Esophagus squamous epithelium (tissue), 5 donors: ENCODE results near the gene TFB1M. TPM values are rescaled to one million over a fixed set of nuclear protein-coding genes. Genes with fewer than 3 reads are reported as not detected.

Source experiments
- DNase-seq: peaks from one replicate; lab custom pipeline; 2025; lab: John Stamatoyannopoulos, UW
- H3K27ac ChIP-seq, 4 donors: fragments of 200-600 bp; sonication (generic); one replicate each; pipeline ENCODE4 v1.5.1; 2016 to 2019; ENCODE audit warnings: mild to moderate bottlenecking in 1 of 4
- H3K27me3 ChIP-seq, 4 donors: fragments of 200-600 bp; sonication (generic); 1 replicate in 3 of 4; 2 replicates in 1 of 4; pipeline versions ENCODE4 v1.5.1 to v1.6.0; 2017 to 2021; ENCODE audit warnings: antibody characterized with exemption in 1 of 4
- H3K36me3 ChIP-seq, 3 donors: fragments of 200-600 bp; sonication (generic); one replicate each; pipeline ENCODE4 v1.5.1; 2016 to 2019
- H3K4me1 ChIP-seq, 3 donors: fragments of 200-600 bp; sonication (generic); one replicate each; pipeline ENCODE4 v1.5.1; 2017 to 2019
- H3K4me3 ChIP-seq, 4 donors: fragments of 200-600 bp; sonication (generic); 1 replicate in 3 of 4; 2 replicates in 1 of 4; pipeline ENCODE4 v1.5.1; 2016 to 2019; ENCODE audit warnings: mild to moderate bottlenecking in 2 of 4, moderate library complexity in 1 of 4
- H3K9me3 ChIP-seq, 3 donors: fragments of 200-600 bp; sonication (generic); one replicate each; pipeline ENCODE4 v1.5.1; 2016 to 2019
- CTCF ChIP-seq, 6 experiments: fragments of 450-650 bp in 4 of 6; fragments of 200-600 bp in 2 of 6; sonication (generic) in 2 of 6; IDR thresholded peaks; one replicate each; pipeline ENCODE4 v1.5.1; 2016 to 2019; ENCODE audit warnings: antibody characterized with exemption in 6 of 6, mild to moderate bottlenecking in 4 of 6, moderate library complexity in 4 of 6
- POLR2A ChIP-seq, 4 donors: fragments of 450-650 bp; IDR thresholded peaks; one replicate each; pipeline ENCODE4 v1.6.1; 2017; ENCODE audit warnings: antibody characterized with exemption in 4 of 4, mild to moderate bottlenecking in 4 of 4, moderate library complexity in 3 of 4
- WGBS, 2 donors: methylation state at CpG; one replicate each; pipeline ENCODE4 v1.1.5; 2018; 5-methylcytosine and 5-hydroxymethylcytosine counted together
- intact Hi-C: fragments of 100-400 bp; cut with DNase I; formaldehyde crosslinking; loops from one replicate; pipeline ENCODE4 v1.15.0; 2022
- total RNA-seq, 4 donors: library from RNA; depleted of rRNA; stranded (reverse); fragments of >200 nt; gene quantifications; one replicate each; pipeline ENCODE4 v1.1.0, GENCODE V29; 2016
- donor health status: DM: yes; HTN: yes; CAD: no.

Gene TFB1M
- total RNA-seq, 4 donors from 2014 or later: 11.2 to 15.6 (median 11.4) TPM

GRCh38 chr6:155254139-155254538, 60.1 kb downstream of the TFB1M start:
- Histone ChIP-seq H3K4me3 (no peak overlapping the region), H3K9me3 (no peaks in the 10 kb centered on the region), H3K36me3 (peaks cover 3 to 99% (median 8%) of the 10 kb centered on the region in 3 donors), H3K27me3 (no peaks in the 10 kb centered on the region), H3K27ac (no peak overlapping the region), H3K4me1 (no peaks in the 10 kb centered on the region)
- 86 to 94% methylated on average over 10 of the region's 10 CpGs for WGBS, 2 donors
- intact Hi-C loops: no loop called here
- no peak for DNase-seq
- TF ChIP-seq POLR2A (IDR thresholded peaks at IDR 0.05): no peak
- no peak for TF ChIP-seq CTCF (IDR thresholded peaks at IDR 0.05)

DNA sequence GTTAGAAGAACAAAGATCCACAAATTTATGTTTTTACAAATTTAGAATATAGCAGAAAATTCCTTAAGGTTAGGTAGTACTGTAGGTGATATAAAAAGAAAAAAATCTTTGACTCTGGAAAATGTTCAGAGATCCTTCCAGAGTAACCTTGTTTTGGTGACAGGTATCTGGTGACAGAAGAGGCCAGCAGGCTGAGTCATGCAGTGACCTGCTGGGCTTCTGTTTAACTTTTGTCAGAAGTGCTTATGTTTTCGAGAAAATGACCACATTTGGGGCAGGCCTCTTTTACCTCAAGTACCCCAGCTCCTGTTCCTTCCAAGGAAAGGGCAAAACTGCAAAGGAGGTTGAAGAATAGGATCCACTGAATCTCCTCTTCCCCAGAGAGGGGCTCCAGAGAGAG, 60.9 kb downstream of the TFB1M start:
- Histone ChIP-seq H3K9me3 (no peaks in the 10 kb centered on the region), H3K36me3 (peaks cover 0 to 91% (median 8%) of the 10 kb centered on the region in 3 donors), H3K27ac (no peak overlapping the region), H3K27me3 (no peaks in the 10 kb centered on the region), H3K4me3 (no peak overlapping the region), H3K4me1 (peaks cover 0 to 3% (median 0%) of the 10 kb centered on the region in 3 donors)
- TF ChIP-seq POLR2A (IDR thresholded peaks at IDR 0.05) (no peak), CTCF (IDR thresholded peaks at IDR 0.05) (no peak)
- intact Hi-C loops: no loop called here
- no peak for DNase-seq
- WGBS, 2 donors: 50 to 67% methylated on average over 1 of the region's 1 CpG

GRCh38 chr6:155252581-155252980, 61.7 kb downstream of the TFB1M start:
- Histone ChIP-seq H3K4me1 (peaks cover 0 to 8% (median 0%) of the 10 kb centered on the region in 3 donors), H3K36me3 (peaks cover 0 to 84% (median 8%) of the 10 kb centered on the region in 3 donors), H3K9me3 (no peaks in the 10 kb centered on the region), H3K27ac (no peak overlapping the region), H3K4me3 (no peak overlapping the region), H3K27me3 (no peaks in the 10 kb centered on the region)
- no peak for DNase-seq
- WGBS, 2 donors: 93% methylated on average over 8 of the region's 8 CpGs
- intact Hi-C loops: no loop called here
- TF ChIP-seq POLR2A (IDR thresholded peaks at IDR 0.05): no peak
- TF ChIP-seq CTCF (IDR thresholded peaks at IDR 0.05): no peak

- H3K9me3 ChIP-seq: no peaks in the 10 kb centered on the region
- no peak for DNase-seq
- H3K4me1 ChIP-seq: peaks cover 0 to 8% (median 0%) of the 10 kb centered on the region in 3 donors
- H3K27ac ChIP-seq: no peak overlapping the region
- intact Hi-C loops: no loop called here
- no peak overlapping the region for H3K4me3 ChIP-seq
- WGBS, 2 donors: 90 to 91% methylated on average over 9 to 10 of the region's 10 CpGs
- TF ChIP-seq POLR2A (IDR thresholded peaks at IDR 0.05): no peak
- TF ChIP-seq CTCF (IDR thresholded peaks at IDR 0.05): no peak
- peaks cover 0 to 67% (median 8%) of the 10 kb centered on the region in 3 donors for H3K36me3 ChIP-seq
- no peaks in the 10 kb centered on the region for H3K27me3 ChIP-seq
Measured at GRCh38 chr6:155250701-155251381, 63.4 kb downstream of the TFB1M start.
